ENCODE results near the gene CSTPP1.

Gene CSTPP1

GRCh38 chr11:47018637-47019036 is 82.1 kb downstream of the CSTPP1 start:
- TF ChIP-seq SPI1 (IDR thresholded peaks at IDR 0.05; ENCODE audit: borderline replicate concordance, low read depth) (no peak), GABPA (IDR thresholded peaks at IDR 0.05; ENCODE audit: low read depth) (no peak), REST (IDR thresholded peaks at IDR 0.05; ENCODE audit: insufficient replicate concordance, low read depth) (no peak), POLR2AphosphoS5 (IDR thresholded peaks at IDR 0.05; ENCODE audit: low read depth) (no peak), CTCF (IDR thresholded peaks at IDR 0.05; ENCODE audit: insufficient read depth, low read length) (no peak)
- DNase-seq (ENCODE audit: low read depth in 1 of 2, low spot score in 1 of 2), result no peak
- Histone ChIP-seq H3K27me3 (ENCODE audit: insufficient read depth, poor library complexity, severe bottlenecking) (no peaks in the 10 kb centered on the region), H3K27ac (replicated peaks) (no peak overlapping the region), H3K4me3 (replicated peaks; ENCODE audit: insufficient read depth, low read length) (no peak overlapping the region)

GRCh38 chr11:47020793-47021526 is 84.4 kb downstream of the CSTPP1 start:
- Histone ChIP-seq H3K27me3 (ENCODE audit: insufficient read depth, poor library complexity, severe bottlenecking) (no peaks in the 10 kb centered on the region), H3K27ac (replicated peaks) (no peak overlapping the region), H3K4me3 (replicated peaks; ENCODE audit: insufficient read depth, low read length) (no peak overlapping the region)
- TF ChIP-seq POLR2AphosphoS5 (IDR thresholded peaks at IDR 0.05; ENCODE audit: low read depth), result no peak
- no peak for TF ChIP-seq CTCF (IDR thresholded peaks at IDR 0.05; ENCODE audit: insufficient read depth, low read length)
- TF ChIP-seq GABPA (IDR thresholded peaks at IDR 0.05; ENCODE audit: low read depth), result no peak
- TF ChIP-seq REST (IDR thresholded peaks at IDR 0.05; ENCODE audit: insufficient replicate concordance, low read depth), result no peak
- no peak for TF ChIP-seq SPI1 (IDR thresholded peaks at IDR 0.05; ENCODE audit: borderline replicate concordance, low read depth)
- no peak for DNase-seq (ENCODE audit: low read depth in 1 of 2, low spot score in 1 of 2)

- H3K27ac ChIP-seq (replicated peaks), result no peak overlapping the region
- H3K4me3 ChIP-seq (replicated peaks; ENCODE audit: insufficient read depth, low read length), result no peak overlapping the region
- TF ChIP-seq POLR2AphosphoS5 (IDR thresholded peaks at IDR 0.05; ENCODE audit: low read depth) (no peak), SPI1 (IDR thresholded peaks at IDR 0.05; ENCODE audit: borderline replicate concordance, low read depth) (no peak), REST (IDR thresholded peaks at IDR 0.05; ENCODE audit: insufficient replicate concordance, low read depth) (no peak), GABPA (IDR thresholded peaks at IDR 0.05; ENCODE audit: low read depth) (no peak), CTCF (IDR thresholded peaks at IDR 0.05; ENCODE audit: insufficient read depth, low read length) (no peak)
- no peak for DNase-seq (ENCODE audit: low read depth in 1 of 2, low spot score in 1 of 2)
- no peaks in the 10 kb centered on the region for H3K27me3 ChIP-seq (ENCODE audit: insufficient read depth, poor library complexity, severe bottlenecking)
These were observed 84.9 kb downstream of the CSTPP1 start for GRCh38 chr11:47021527-47021818.

Measured in HL-60 (cell line).